Measurements from ENCODE around the gene GOLGB1.

GRCh38 chr3:121757812-121758545 is 8.4 kb upstream of the GOLGB1 start:
- TF ChIP-seq CTCF (conservative IDR thresholded peaks at IDR 0.05; ENCODE audit: low read length), result no peak
- no peak for TF ChIP-seq EZH2phosphoT487 (IDR thresholded peaks at IDR 0.05; ENCODE audit: borderline replicate concordance)

All from Loucy (cell line).